HepG2 (cell line): ENCODE data around the gene RAB30. TPM values are rescaled to one million over a fixed set of nuclear protein-coding genes. Genes with fewer than 3 reads are reported as not detected.

ENCODE experiments used
- CBX2 ChIP-seq, 2 experiments: fragments of 200-600 bp in 1 of 2; sonication (generic); formaldehyde crosslinking in 1 of 2; IDR thresholded peaks; 2 replicates each; pipeline versions ENCODE4 v1.7.0 to v1.8.1; 2018 to 2022; ENCODE audit warnings: low read depth in 2 of 2, low read length in 1 of 2, mild to moderate bottlenecking in 1 of 2, missing genetic modification reagents in 1 of 2
- FOXJ3 ChIP-seq: sonication (generic); formaldehyde crosslinking; IDR thresholded peaks from 2 replicates; pipeline ENCODE4 v1.4.0; 2020; ENCODE audit warnings: missing genetic modification reagents, mild to moderate bottlenecking, borderline replicate concordance
- NFATC3 ChIP-seq: sonication (generic); formaldehyde crosslinking; IDR thresholded peaks from 2 replicates; pipeline ENCODE4 v1.5.1; 2020; ENCODE audit warnings: mild to moderate bottlenecking, missing genetic modification reagents
- SNAPC2 ChIP-seq: sonication (generic); formaldehyde crosslinking; IDR thresholded peaks from 2 replicates; pipeline ENCODE4 v1.8.1; 2022; ENCODE audit warnings: mild to moderate bottlenecking, missing genetic modification reagents
- SNAPC4 ChIP-seq: sonication (generic); formaldehyde crosslinking; IDR thresholded peaks from 2 replicates; pipeline ENCODE4 v1.4.0; 2020; ENCODE audit warnings: mild to moderate bottlenecking, missing genetic modification reagents
- TGIF2 ChIP-seq: IDR thresholded peaks from 2 replicates; pipeline ENCODE4 v1.6.1; 2016; ENCODE audit warnings: control low read depth, missing compliant biosample characterization
- ZBTB34 ChIP-seq: sonication (generic); formaldehyde crosslinking; IDR thresholded peaks from 2 replicates; pipeline ENCODE4 v1.8.0; 2022; ENCODE audit warnings: mild to moderate bottlenecking, missing genetic modification reagents
- ZBTB39 ChIP-seq: sonication (generic); formaldehyde crosslinking; IDR thresholded peaks from 2 replicates; pipeline ENCODE4 v1.5.0; 2020; ENCODE audit warnings: missing genetic modification reagents
- ZNF383 ChIP-seq: sonication (generic); formaldehyde crosslinking; IDR thresholded peaks from 2 replicates; pipeline ENCODE4 v1.4.0; 2020; ENCODE audit warnings: missing genetic modification reagents, mild to moderate bottlenecking, borderline replicate concordance
- ZNF546 ChIP-seq: sonication (generic); formaldehyde crosslinking; conservative IDR thresholded peaks from 2 replicates; pipeline ENCODE4 v1.8.1; 2023; ENCODE audit warnings: mild to moderate bottlenecking, missing genetic modification reagents
- polyA plus RNA-seq, 8 experiments: library from polyadenylated mRNA; depleted of rRNA in 3 of 8; stranded (reverse) in 7 of 8; unstranded in 1 of 8; fragments of >200 nt; fragmentation: Illumina TruSeq in 4 of 8; extraction: Trizol in 4 of 8; gene quantifications; 2 replicates each; pipeline versions ENCODE4 v1.2.1 to v1.2.3, GENCODE V29; 2011 to 2016; ENCODE audit warnings: low read depth in 4 of 8, missing spikeins in 1 of 8, mixed read lengths in 1 of 8; ENCODE audit not compliant: insufficient read depth in 1 of 8
- total RNA-seq, 5 experiments: library from RNA; depleted of rRNA; stranded (reverse); fragments of >200 nt; fragmentation: Illumina TruSeq; extraction: Trizol; gene quantifications; 2 replicates each; pipeline ENCODE4 v1.2.3, GENCODE V29; 2016; ENCODE audit warnings: low read depth in 1 of 5
- TF ChIP-seq, protein P1 (sequence below): sonication (generic); formaldehyde crosslinking; IDR thresholded peaks from 2 replicates; pipeline ENCODE4 v1.8.1; 2023; ENCODE audit warnings: missing genetic modification reagents, mild to moderate bottlenecking, borderline replicate concordance
- TF ChIP-seq, protein P2 (sequence below): sonication (generic); formaldehyde crosslinking; IDR thresholded peaks from 2 replicates; pipeline ENCODE4 v1.4.0; 2020; ENCODE audit warnings: mild to moderate bottlenecking, missing genetic modification reagents
- TF ChIP-seq, protein P3 (sequence below): conservative IDR thresholded peaks from 2 replicates; pipeline ENCODE4 v1.6.1; 2018; ENCODE audit warnings: missing genetic modification reagents

RAB30 gene
- total and polyA plus RNA-seq, 2 of the 13 experiments (the other 11 are each of a cell fraction or from before 2014, with no cell fraction given): 3.7 to 5.0 TPM

GRCh38 chr11:83071567-83072349 lies at the start of gene RAB30 (continued):
- TF ChIP-seq, protein P1, sequence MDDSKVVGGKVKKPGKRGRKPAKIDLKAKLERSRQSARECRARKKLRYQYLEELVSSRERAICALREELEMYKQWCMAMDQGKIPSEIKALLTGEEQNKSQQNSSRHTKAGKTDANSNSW (CRISPR knock-in tag): no peak
- TF ChIP-seq ZNF546 (CRISPR knock-in tag) (0 out of 2 replicates have a peak, but pooled peaks have one; percentile 32), FOXJ3 (CRISPR knock-in tag) (no peak), CBX2 (IDR thresholded peaks at IDR 0.05; ENCODE audit: low read depth, low read length) (no peak), CBX2 (CRISPR knock-in tag; IDR thresholded peaks at IDR 0.05; ENCODE audit: low read depth) (no peak), SNAPC2 (CRISPR knock-in tag) (no peak), ZNF383 (no peak), NFATC3 (no peak), ZBTB39 (CRISPR knock-in tag) (no peak), SNAPC4 (CRISPR knock-in tag) (peak; percentile 77; the same call in 1 of the 2 replicates), TGIF2 (CRISPR knock-in tag) (peak; percentile 84), ZBTB34 (CRISPR knock-in tag) (no peak)
- TF ChIP-seq, protein P2, sequence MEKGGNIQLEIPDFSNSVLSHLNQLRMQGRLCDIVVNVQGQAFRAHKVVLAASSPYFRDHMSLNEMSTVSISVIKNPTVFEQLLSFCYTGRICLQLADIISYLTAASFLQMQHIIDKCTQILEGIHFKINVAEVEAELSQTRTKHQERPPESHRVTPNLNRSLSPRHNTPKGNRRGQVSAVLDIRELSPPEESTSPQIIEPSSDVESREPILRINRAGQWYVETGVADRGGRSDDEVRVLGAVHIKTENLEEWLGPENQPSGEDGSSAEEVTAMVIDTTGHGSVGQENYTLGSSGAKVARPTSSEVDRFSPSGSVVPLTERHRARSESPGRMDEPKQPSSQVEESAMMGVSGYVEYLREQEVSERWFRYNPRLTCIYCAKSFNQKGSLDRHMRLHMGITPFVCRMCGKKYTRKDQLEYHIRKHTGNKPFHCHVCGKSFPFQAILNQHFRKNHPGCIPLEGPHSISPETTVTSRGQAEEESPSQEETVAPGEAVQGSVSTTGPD: no peak
- TF ChIP-seq, protein P3, sequence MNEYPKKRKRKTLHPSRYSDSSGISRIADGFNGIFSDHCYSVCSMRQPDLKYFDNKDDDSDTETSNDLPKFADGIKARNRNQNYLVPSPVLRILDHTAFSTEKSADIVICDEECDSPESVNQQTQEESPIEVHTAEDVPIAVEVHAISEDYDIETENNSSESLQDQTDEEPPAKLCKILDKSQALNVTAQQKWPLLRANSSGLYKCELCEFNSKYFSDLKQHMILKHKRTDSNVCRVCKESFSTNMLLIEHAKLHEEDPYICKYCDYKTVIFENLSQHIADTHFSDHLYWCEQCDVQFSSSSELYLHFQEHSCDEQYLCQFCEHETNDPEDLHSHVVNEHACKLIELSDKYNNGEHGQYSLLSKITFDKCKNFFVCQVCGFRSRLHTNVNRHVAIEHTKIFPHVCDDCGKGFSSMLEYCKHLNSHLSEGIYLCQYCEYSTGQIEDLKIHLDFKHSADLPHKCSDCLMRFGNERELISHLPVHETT (CRISPR knock-in tag): peak; percentile 21; the same call in 1 of the 2 replicates
